ENCODE data around the gene CFAP47. TPM values are rescaled to one million over a fixed set of nuclear protein-coding genes. Genes with fewer than 3 reads are reported as not detected.

The CFAP47 gene
- total RNA-seq, 1 donor from 2014 or later, result 3.2 TPM

Small RNA genes within 50 kb of the gene (small RNA-seq; reads per million reads assigned to genes)
- not detected for gene RNU6-641P (ENCODE audit: low replicate concordance)

Other genes starting within 250 kb of the CFAP47 start
- not detected for gene MAGEB16, start 121.4 kb upstream of the CFAP47 start, total RNA-seq